GM23248 (cell line): Measurements from ENCODE around the gene SKI.

Source experiments
- EZH2 ChIP-seq: fragments of 200-600 bp; sonication (generic); IDR thresholded peaks from 2 replicates; pipeline ENCODE4 v1.6.1; 2018; ENCODE audit warnings: antibody characterized with exemption, mild to moderate bottlenecking; ENCODE audit not compliant: insufficient read depth, poor library complexity, severe bottlenecking
- EZH2phosphoT487 ChIP-seq: fragments of 200-600 bp; sonication (generic); IDR thresholded peaks from 2 replicates; pipeline ENCODE4 v1.6.1; 2018; ENCODE audit warnings: antibody characterized with exemption, moderate library complexity, mild to moderate bottlenecking, low read depth; ENCODE audit not compliant: insufficient read depth

DNA sequence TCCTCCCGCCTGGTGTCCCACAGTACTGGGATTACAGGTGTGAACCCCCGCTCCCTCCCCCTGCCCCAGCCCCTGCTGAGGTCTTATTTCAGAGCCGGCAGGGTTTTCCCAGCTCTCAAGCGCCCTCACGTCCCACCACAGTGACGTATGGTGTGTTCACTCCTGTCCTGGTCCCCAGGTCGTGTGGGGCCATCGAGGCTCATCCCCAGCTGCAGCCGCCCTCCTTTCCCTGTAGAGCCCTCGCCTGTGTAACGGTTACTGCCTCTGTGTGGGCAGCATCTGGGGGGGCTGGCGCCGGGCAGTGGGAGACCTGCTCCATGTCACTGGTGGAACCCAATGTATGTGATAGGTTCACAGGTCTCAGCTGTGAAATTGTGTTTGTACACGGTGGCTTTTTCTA is 23.2 kb downstream of the SKI start:
- TF ChIP-seq EZH2phosphoT487 (no peak), EZH2 (no peak)
